B cell (primary cell): ENCODE results near the gene STX8.

Experiments
- EZH2 ChIP-seq: IDR thresholded peaks from 2 replicates; pipeline ENCODE4 v1.6.1; 2012; ENCODE audit warnings: borderline replicate concordance, low read depth, mild to moderate bottlenecking, moderate library complexity, low read length; ENCODE audit not compliant: insufficient read depth, poor library complexity, severe bottlenecking
- TF ChIP-seq, protein P1 (sequence below): fragments of 200-600 bp; IDR thresholded peaks from one replicate; pipeline ENCODE4 v1.8.0; 2022; ENCODE audit warnings: antibody characterized with exemption, mild to moderate bottlenecking

GRCh38 chr17:9350080-9350479, 225.5 kb downstream of the STX8 start:
- TF ChIP-seq, protein P1, sequence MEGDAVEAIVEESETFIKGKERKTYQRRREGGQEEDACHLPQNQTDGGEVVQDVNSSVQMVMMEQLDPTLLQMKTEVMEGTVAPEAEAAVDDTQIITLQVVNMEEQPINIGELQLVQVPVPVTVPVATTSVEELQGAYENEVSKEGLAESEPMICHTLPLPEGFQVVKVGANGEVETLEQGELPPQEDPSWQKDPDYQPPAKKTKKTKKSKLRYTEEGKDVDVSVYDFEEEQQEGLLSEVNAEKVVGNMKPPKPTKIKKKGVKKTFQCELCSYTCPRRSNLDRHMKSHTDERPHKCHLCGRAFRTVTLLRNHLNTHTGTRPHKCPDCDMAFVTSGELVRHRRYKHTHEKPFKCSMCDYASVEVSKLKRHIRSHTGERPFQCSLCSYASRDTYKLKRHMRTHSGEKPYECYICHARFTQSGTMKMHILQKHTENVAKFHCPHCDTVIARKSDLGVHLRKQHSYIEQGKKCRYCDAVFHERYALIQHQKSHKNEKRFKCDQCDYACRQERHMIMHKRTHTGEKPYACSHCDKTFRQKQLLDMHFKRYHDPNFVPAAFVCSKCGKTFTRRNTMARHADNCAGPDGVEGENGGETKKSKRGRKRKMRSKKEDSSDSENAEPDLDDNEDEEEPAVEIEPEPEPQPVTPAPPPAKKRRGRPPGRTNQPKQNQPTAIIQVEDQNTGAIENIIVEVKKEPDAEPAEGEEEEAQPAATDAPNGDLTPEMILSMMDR = no peak
- TF ChIP-seq EZH2 = no peak
